ENCODE data around the gene TMEM145. TPM values are rescaled to one million over a fixed set of nuclear protein-coding genes. Genes with fewer than 3 reads are reported as not detected.
"Not testable (repeated sequence)": the region's sequence is repeated elsewhere in the genome, so short reads cannot be mapped to it uniquely, and the experiment has no call there.

TMEM145 gene
- total and polyA plus RNA-seq, 4 experiments from 2014 or later = not detected

DNA sequence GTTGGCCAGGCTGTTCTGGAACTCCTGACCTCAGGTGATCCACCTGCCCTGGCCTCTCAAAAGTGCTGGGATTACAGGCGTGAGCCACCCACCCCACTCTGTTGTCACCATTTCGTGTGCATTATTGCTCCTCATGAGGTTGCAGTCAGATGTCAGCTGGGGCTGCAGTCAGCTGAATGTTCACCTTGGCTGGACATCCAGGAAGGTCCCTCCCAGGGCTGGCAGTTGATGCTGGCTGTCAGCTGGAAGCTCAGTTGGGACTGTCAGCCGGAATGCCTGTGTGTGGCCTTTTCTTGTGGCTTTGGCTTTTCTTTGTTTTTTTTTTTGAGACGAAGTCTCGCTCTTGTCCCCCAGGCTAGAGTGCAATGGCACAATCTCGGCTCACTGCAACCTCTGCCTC lies 18.9 kb downstream of the TMEM145 start:
- H3K36me3 ChIP-seq (ENCODE audit: insufficient read depth, low read length) = no peaks in the 10 kb centered on the region
- no peak overlapping the region for H3K27ac ChIP-seq (ENCODE audit: low read depth, low read length)
- no peak for DNase-seq
- intact Hi-C loops (cut with micrococcal nuclease) = no loop called here
- no peaks in the 10 kb centered on the region for H3K9me3 ChIP-seq (ENCODE audit: control insufficient read depth in 1 of 2, low read length in 2 of 2)
- Mint-ChIP-seq H3K27me3 (no peaks in the 10 kb centered on the region), H3K27ac (no peak overlapping the region), H3K4me1 (peaks cover under 1 to 6% (median 3%) of the 10 kb centered on the region in 4 donors), H3K4me3 (no peak overlapping the region), H3K9me3 (no peaks in the 10 kb centered on the region), H3K36me3 (no peaks in the 10 kb centered on the region)
- H3K4me3 ChIP-seq (ENCODE audit: low read length in 2 of 2) = no peak overlapping the region
- no peaks in the 10 kb centered on the region for H3K4me1 ChIP-seq (ENCODE audit: insufficient read depth, low read length)
- ChIA-PET CTCF (ENCODE audit: partially characterized antibody) (no interaction called here), POLR2A (ENCODE audit: partially characterized antibody) (no interaction called here)
- H3K27me3 ChIP-seq (ENCODE audit: insufficient read depth, low read length) = no peaks in the 10 kb centered on the region

DNA sequence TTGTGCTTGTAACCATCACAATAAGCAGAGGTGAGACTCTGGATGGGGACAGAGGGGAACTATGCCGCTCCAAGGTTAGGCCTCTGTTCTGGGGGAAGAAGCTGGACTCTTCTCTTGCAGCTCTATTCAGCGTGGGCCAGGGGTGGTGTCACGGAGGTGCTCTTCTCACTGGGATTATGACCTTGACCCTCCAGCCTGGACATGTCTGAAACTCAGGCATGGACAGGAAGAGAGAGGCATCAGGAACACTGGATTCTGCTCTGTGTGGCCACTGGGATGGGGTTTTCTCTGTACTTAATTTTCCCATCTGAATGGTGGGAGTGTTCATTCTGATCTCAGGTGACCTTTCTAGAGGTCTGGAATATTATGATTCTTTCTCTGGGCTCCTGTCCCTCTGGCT lies 19.9 kb downstream of the TMEM145 start:
- H3K9me3 Mint-ChIP-seq = no peaks in the 10 kb centered on the region
- Histone ChIP-seq H3K9me3 (ENCODE audit: control insufficient read depth in 1 of 2, low read length in 2 of 2) (no peaks in the 10 kb centered on the region), H3K4me1 (ENCODE audit: insufficient read depth, low read length) (no peaks in the 10 kb centered on the region), H3K27me3 (ENCODE audit: insufficient read depth, low read length) (no peaks in the 10 kb centered on the region), H3K27ac (ENCODE audit: low read depth, low read length) (no peak overlapping the region), H3K36me3 (ENCODE audit: insufficient read depth, low read length) (no peaks in the 10 kb centered on the region), H3K4me3 (ENCODE audit: low read length in 2 of 2) (no peak overlapping the region)
- ChIA-PET POLR2A (ENCODE audit: partially characterized antibody) (no interaction called here), CTCF (ENCODE audit: partially characterized antibody) (interaction anchor here (1.1 kb wide), 1 partner anchor 106 kb away, joined by 3 read pairs; no protein-coding TSS in a partner anchor)
- no peaks in the 10 kb centered on the region for H3K27me3 Mint-ChIP-seq
- H3K36me3 Mint-ChIP-seq = no peaks in the 10 kb centered on the region
- no peak for DNase-seq
- H3K27ac Mint-ChIP-seq = no peak overlapping the region
- H3K4me3 Mint-ChIP-seq = no peak overlapping the region
- H3K4me1 Mint-ChIP-seq = peaks cover 0 to 2% (median 0%) of the 10 kb centered on the region in 4 donors
- intact Hi-C loops (cut with micrococcal nuclease) = no loop called here

- ChIA-PET CTCF (ENCODE audit: partially characterized antibody) (no interaction called here), POLR2A (ENCODE audit: partially characterized antibody) (no interaction called here)
- no peaks in the 10 kb centered on the region for H3K9me3 Mint-ChIP-seq
- H3K36me3 ChIP-seq (ENCODE audit: insufficient read depth, low read length) = no peaks in the 10 kb centered on the region
- H3K4me3 Mint-ChIP-seq = no peak overlapping the region
- H3K36me3 Mint-ChIP-seq = peaks cover 2 to 3% of the 10 kb centered on the region in 2 donors
- no peaks in the 10 kb centered on the region for H3K27me3 Mint-ChIP-seq
- no peak overlapping the region for H3K4me3 ChIP-seq (ENCODE audit: low read length in 2 of 2)
- no peak overlapping the region for H3K27ac Mint-ChIP-seq
- no peaks in the 10 kb centered on the region for H3K4me1 ChIP-seq (ENCODE audit: insufficient read depth, low read length)
- no peak overlapping the region for H3K27ac ChIP-seq (ENCODE audit: low read depth, low read length)
- H3K9me3 ChIP-seq (ENCODE audit: control insufficient read depth in 1 of 2, low read length in 2 of 2) = no peaks in the 10 kb centered on the region
- no peaks in the 10 kb centered on the region for H3K4me1 Mint-ChIP-seq
- intact Hi-C loops (cut with micrococcal nuclease) = no loop called here
- no peaks in the 10 kb centered on the region for H3K27me3 ChIP-seq (ENCODE audit: insufficient read depth, low read length)
- DNase-seq = no peak
Observed at GRCh38 chr19:42333975-42334696, 21.0 kb downstream of the TMEM145 start.

GRCh38 chr19:42334697-42335373 lies 21.7 kb downstream of the TMEM145 start:
- Mint-ChIP-seq H3K4me1 (no peaks in the 10 kb centered on the region), H3K36me3 (peaks cover 2 to 3% of the 10 kb centered on the region in 2 donors), H3K4me3 (no peak overlapping the region), H3K9me3 (no peaks in the 10 kb centered on the region), H3K27me3 (no peaks in the 10 kb centered on the region), H3K27ac (no peak overlapping the region)
- no peak for DNase-seq
- CTCF ChIA-PET (ENCODE audit: partially characterized antibody) = no interaction called here
- no peaks in the 10 kb centered on the region for H3K36me3 ChIP-seq (ENCODE audit: insufficient read depth, low read length)
- H3K27me3 ChIP-seq (ENCODE audit: insufficient read depth, low read length) = no peaks in the 10 kb centered on the region
- no peak overlapping the region for H3K27ac ChIP-seq (ENCODE audit: low read depth, low read length)
- intact Hi-C loops (cut with micrococcal nuclease) = no loop called here
- no peak overlapping the region for H3K4me3 ChIP-seq (ENCODE audit: low read length in 2 of 2)
- H3K9me3 ChIP-seq (ENCODE audit: control insufficient read depth in 1 of 2, low read length in 2 of 2) = no peaks in the 10 kb centered on the region
- POLR2A ChIA-PET (ENCODE audit: partially characterized antibody) = no interaction called here
- no peaks in the 10 kb centered on the region for H3K4me1 ChIP-seq (ENCODE audit: insufficient read depth, low read length)

GRCh38 chr19:42335374-42335936 lies 22.3 kb downstream of the TMEM145 start:
- Histone ChIP-seq H3K4me1 (ENCODE audit: insufficient read depth, low read length) (no peaks in the 10 kb centered on the region), H3K4me3 (ENCODE audit: low read length in 2 of 2) (no peak overlapping the region), H3K36me3 (ENCODE audit: insufficient read depth, low read length) (no peaks in the 10 kb centered on the region), H3K9me3 (ENCODE audit: control insufficient read depth in 1 of 2, low read length in 2 of 2) (no peaks in the 10 kb centered on the region), H3K27ac (ENCODE audit: low read depth, low read length) (no peak overlapping the region), H3K27me3 (ENCODE audit: insufficient read depth, low read length) (no peaks in the 10 kb centered on the region)
- no peaks in the 10 kb centered on the region for H3K27me3 Mint-ChIP-seq
- peaks cover 2 to 3% of the 10 kb centered on the region in 2 donors for H3K36me3 Mint-ChIP-seq
- DNase-seq = no peak
- intact Hi-C loops (cut with micrococcal nuclease) = no loop called here
- H3K4me1 Mint-ChIP-seq = no peaks in the 10 kb centered on the region
- CTCF ChIA-PET (ENCODE audit: partially characterized antibody) = no interaction called here
- POLR2A ChIA-PET (ENCODE audit: partially characterized antibody) = no interaction called here
- no peak overlapping the region for H3K27ac Mint-ChIP-seq
- H3K9me3 Mint-ChIP-seq = no peaks in the 10 kb centered on the region
- H3K4me3 Mint-ChIP-seq = no peak overlapping the region

DNA sequence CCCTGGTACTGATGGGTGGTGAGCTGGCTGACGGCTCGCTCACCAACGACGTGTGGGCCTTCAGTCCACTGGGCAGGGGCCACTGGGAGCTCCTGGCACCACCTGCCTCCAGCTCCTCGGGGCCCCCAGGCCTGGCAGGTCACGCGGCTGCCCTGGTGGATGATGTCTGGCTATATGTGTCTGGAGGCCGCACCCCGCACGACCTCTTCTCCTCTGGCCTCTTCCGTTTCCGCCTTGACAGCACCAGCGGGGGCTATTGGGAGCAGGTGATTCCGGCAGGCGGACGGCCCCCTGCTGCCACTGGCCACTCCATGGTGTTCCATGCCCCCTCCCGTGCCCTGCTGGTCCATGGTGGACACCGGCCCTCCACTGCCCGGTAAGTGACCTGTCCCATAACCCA lies 22.9 kb downstream of the TMEM145 start:
- H3K36me3 ChIP-seq (ENCODE audit: insufficient read depth, low read length) = no peaks in the 10 kb centered on the region
- Mint-ChIP-seq H3K27ac (no peak overlapping the region), H3K4me1 (no peaks in the 10 kb centered on the region), H3K27me3 (no peaks in the 10 kb centered on the region), H3K9me3 (no peaks in the 10 kb centered on the region), H3K36me3 (peaks cover 2 to 3% of the 10 kb centered on the region in 2 donors), H3K4me3 (no peak overlapping the region)
- H3K27me3 ChIP-seq (ENCODE audit: insufficient read depth, low read length) = no peaks in the 10 kb centered on the region
- ChIA-PET CTCF (ENCODE audit: partially characterized antibody) (no interaction called here), POLR2A (ENCODE audit: partially characterized antibody) (no interaction called here)
- no peaks in the 10 kb centered on the region for H3K9me3 ChIP-seq (ENCODE audit: control insufficient read depth in 1 of 2, low read length in 2 of 2)
- DNase-seq = no peak
- no peak overlapping the region for H3K27ac ChIP-seq (ENCODE audit: low read depth, low read length)
- no peaks in the 10 kb centered on the region for H3K4me1 ChIP-seq (ENCODE audit: insufficient read depth, low read length)
- no peak overlapping the region for H3K4me3 ChIP-seq (ENCODE audit: low read length in 2 of 2)
- intact Hi-C loops (cut with micrococcal nuclease) = no loop called here

GRCh38 chr19:42339126-42339860 lies 26.2 kb downstream of the TMEM145 start:
- H3K4me1 Mint-ChIP-seq; DNase-seq; CTCF ChIA-PET (ENCODE audit: partially characterized antibody); POLR2A ChIA-PET (ENCODE audit: partially characterized antibody); H3K9me3 ChIP-seq (ENCODE audit: control insufficient read depth in 1 of 2, low read length in 2 of 2); H3K4me1 ChIP-seq (ENCODE audit: insufficient read depth, low read length); H3K27ac ChIP-seq (ENCODE audit: low read depth, low read length); H3K36me3 Mint-ChIP-seq; H3K4me3 ChIP-seq (ENCODE audit: low read length in 2 of 2); H3K27me3 Mint-ChIP-seq; intact Hi-C loops (cut with micrococcal nuclease); H3K9me3 Mint-ChIP-seq; H3K36me3 ChIP-seq (ENCODE audit: insufficient read depth, low read length); H3K27me3 ChIP-seq (ENCODE audit: insufficient read depth, low read length); H3K4me3 Mint-ChIP-seq: not testable (repeated sequence)
- H3K27ac Mint-ChIP-seq = peak overlapping the region in 1 of 7 donors; percentile 46
